ENCODE data around the gene KCTD18.

Gene KCTD18

GRCh38 chr2:200484934-200485333 lies 24.9 kb downstream of the KCTD18 start:
- no peak overlapping the region for H3K27ac ChIP-seq (ENCODE audit: low read length)
- H3K4me1 ChIP-seq (ENCODE audit: control insufficient read depth, low read depth, low read length) = peaks cover 11% of the 10 kb centered on the region
- no peaks in the 10 kb centered on the region for H3K36me3 ChIP-seq (ENCODE audit: control insufficient read depth, low read depth, low read length)
- no peak overlapping the region for H3K4me3 ChIP-seq (ENCODE audit: low read length)
- no peaks in the 10 kb centered on the region for H3K27me3 ChIP-seq (ENCODE audit: control insufficient read depth, insufficient read depth, low read length)
- H3K9me3 ChIP-seq (ENCODE audit: control insufficient read depth, low read depth, low read length) = no peaks in the 10 kb centered on the region
- H3K9ac ChIP-seq (ENCODE audit: low read length) = no peak overlapping the region

GRCh38 chr2:200483729-200484198 lies 26.1 kb downstream of the KCTD18 start:
- no peaks in the 10 kb centered on the region for H3K9me3 ChIP-seq (ENCODE audit: control insufficient read depth, low read depth, low read length)
- no peak overlapping the region for H3K27ac ChIP-seq (ENCODE audit: low read length)
- H3K27me3 ChIP-seq (ENCODE audit: control insufficient read depth, insufficient read depth, low read length) = no peaks in the 10 kb centered on the region
- no peak overlapping the region for H3K9ac ChIP-seq (ENCODE audit: low read length)
- no peak overlapping the region for H3K4me3 ChIP-seq (ENCODE audit: low read length)
- no peaks in the 10 kb centered on the region for H3K36me3 ChIP-seq (ENCODE audit: control insufficient read depth, low read depth, low read length)
- peaks cover 11% of the 10 kb centered on the region for H3K4me1 ChIP-seq (ENCODE audit: control insufficient read depth, low read depth, low read length)

- H3K4me1 ChIP-seq (ENCODE audit: control insufficient read depth, low read depth, low read length) = peaks cover 11% of the 10 kb centered on the region
- H3K4me3 ChIP-seq (ENCODE audit: low read length) = no peak overlapping the region
- no peaks in the 10 kb centered on the region for H3K27me3 ChIP-seq (ENCODE audit: control insufficient read depth, insufficient read depth, low read length)
- peaks cover 9% of the 10 kb centered on the region for H3K36me3 ChIP-seq (ENCODE audit: control insufficient read depth, low read depth, low read length)
- H3K9ac ChIP-seq (ENCODE audit: low read length) = no peak overlapping the region
- H3K27ac ChIP-seq (ENCODE audit: low read length) = no peak overlapping the region
- H3K9me3 ChIP-seq (ENCODE audit: control insufficient read depth, low read depth, low read length) = no peaks in the 10 kb centered on the region
Observed at GRCh38 chr2:200482194-200482593, 27.7 kb downstream of the KCTD18 start.

- Histone ChIP-seq H3K9me3 (ENCODE audit: control insufficient read depth, low read depth, low read length) (no peaks in the 10 kb centered on the region), H3K27me3 (ENCODE audit: control insufficient read depth, insufficient read depth, low read length) (no peaks in the 10 kb centered on the region), H3K27ac (ENCODE audit: low read length) (no peak overlapping the region), H3K9ac (ENCODE audit: low read length) (no peak overlapping the region), H3K4me1 (ENCODE audit: control insufficient read depth, low read depth, low read length) (peaks cover 18% of the 10 kb centered on the region), H3K4me3 (ENCODE audit: low read length) (no peak overlapping the region), H3K36me3 (ENCODE audit: control insufficient read depth, low read depth, low read length) (peaks cover 25% of the 10 kb centered on the region)
Observed at GRCh38 chr2:200479692-200480265, 30.1 kb downstream of the KCTD18 start.

GRCh38 chr2:200477667-200478131 lies 32.2 kb downstream of the KCTD18 start:
- H3K9me3 ChIP-seq (ENCODE audit: control insufficient read depth, low read depth, low read length) = no peaks in the 10 kb centered on the region
- no peaks in the 10 kb centered on the region for H3K27me3 ChIP-seq (ENCODE audit: control insufficient read depth, insufficient read depth, low read length)
- peaks cover 16% of the 10 kb centered on the region for H3K4me1 ChIP-seq (ENCODE audit: control insufficient read depth, low read depth, low read length)
- H3K4me3 ChIP-seq (ENCODE audit: low read length) = no peak overlapping the region
- H3K36me3 ChIP-seq (ENCODE audit: control insufficient read depth, low read depth, low read length) = peaks cover 35% of the 10 kb centered on the region
- H3K9ac ChIP-seq (ENCODE audit: low read length) = no peak overlapping the region
- no peak overlapping the region for H3K27ac ChIP-seq (ENCODE audit: low read length)

GRCh38 chr2:200476836-200477235 lies 33.0 kb downstream of the KCTD18 start:
- Histone ChIP-seq H3K27ac (ENCODE audit: low read length) (no peak overlapping the region), H3K4me1 (ENCODE audit: control insufficient read depth, low read depth, low read length) (peaks cover 16% of the 10 kb centered on the region), H3K9me3 (ENCODE audit: control insufficient read depth, low read depth, low read length) (no peaks in the 10 kb centered on the region), H3K36me3 (ENCODE audit: control insufficient read depth, low read depth, low read length) (peaks cover 36% of the 10 kb centered on the region), H3K4me3 (ENCODE audit: low read length) (no peak overlapping the region), H3K9ac (ENCODE audit: low read length) (no peak overlapping the region), H3K27me3 (ENCODE audit: control insufficient read depth, insufficient read depth, low read length) (no peaks in the 10 kb centered on the region)

- Histone ChIP-seq H3K9ac (ENCODE audit: low read length) (no peak overlapping the region), H3K4me1 (ENCODE audit: control insufficient read depth, low read depth, low read length) (peaks cover 11% of the 10 kb centered on the region), H3K9me3 (ENCODE audit: control insufficient read depth, low read depth, low read length) (no peaks in the 10 kb centered on the region), H3K27ac (ENCODE audit: low read length) (no peak overlapping the region), H3K27me3 (ENCODE audit: control insufficient read depth, insufficient read depth, low read length) (no peaks in the 10 kb centered on the region), H3K36me3 (ENCODE audit: control insufficient read depth, low read depth, low read length) (peaks cover 36% of the 10 kb centered on the region), H3K4me3 (ENCODE audit: low read length) (no peak overlapping the region)
Observed at GRCh38 chr2:200475795-200476194, 34.1 kb downstream of the KCTD18 start.

- Histone ChIP-seq H3K4me3 (ENCODE audit: low read length) (no peak overlapping the region), H3K9ac (ENCODE audit: low read length) (no peak overlapping the region), H3K4me1 (ENCODE audit: control insufficient read depth, low read depth, low read length) (peaks cover 7% of the 10 kb centered on the region), H3K27ac (ENCODE audit: low read length) (no peak overlapping the region), H3K27me3 (ENCODE audit: control insufficient read depth, insufficient read depth, low read length) (no peaks in the 10 kb centered on the region), H3K9me3 (ENCODE audit: control insufficient read depth, low read depth, low read length) (no peaks in the 10 kb centered on the region), H3K36me3 (ENCODE audit: control insufficient read depth, low read depth, low read length) (peaks cover 52% of the 10 kb centered on the region)
Observed at GRCh38 chr2:200472853-200473464, 36.9 kb downstream of the KCTD18 start.

- peaks cover 58% of the 10 kb centered on the region for H3K36me3 ChIP-seq (ENCODE audit: control insufficient read depth, low read depth, low read length)
- no peak overlapping the region for H3K27ac ChIP-seq (ENCODE audit: low read length)
Observed at GRCh38 chr2:200471928-200472645, 37.8 kb downstream of the KCTD18 start.

GRCh38 chr2:200471324-200471848 lies 38.5 kb downstream of the KCTD18 start:
- Histone ChIP-seq H3K27ac (ENCODE audit: low read length) (no peak overlapping the region), H3K4me3 (ENCODE audit: low read length) (no peak overlapping the region), H3K9me3 (ENCODE audit: control insufficient read depth, low read depth, low read length) (no peaks in the 10 kb centered on the region), H3K36me3 (ENCODE audit: control insufficient read depth, low read depth, low read length) (peaks cover 56% of the 10 kb centered on the region), H3K9ac (ENCODE audit: low read length) (no peak overlapping the region), H3K4me1 (ENCODE audit: control insufficient read depth, low read depth, low read length) (peaks cover 3% of the 10 kb centered on the region), H3K27me3 (ENCODE audit: control insufficient read depth, insufficient read depth, low read length) (no peaks in the 10 kb centered on the region)

More at GRCh38 chr2:200471928-200472645, 37.8 kb downstream of the KCTD18 start:
- no peaks in the 10 kb centered on the region for H3K27me3 ChIP-seq (ENCODE audit: control insufficient read depth, insufficient read depth, low read length)
- no peaks in the 10 kb centered on the region for H3K9me3 ChIP-seq (ENCODE audit: control insufficient read depth, low read depth, low read length)
- peaks cover 7% of the 10 kb centered on the region for H3K4me1 ChIP-seq (ENCODE audit: control insufficient read depth, low read depth, low read length)
- no peak overlapping the region for H3K4me3 ChIP-seq (ENCODE audit: low read length)
- no peak overlapping the region for H3K9ac ChIP-seq (ENCODE audit: low read length)

GRCh38 chr2:200470230-200470629 lies 39.6 kb downstream of the KCTD18 start:
- H3K27me3 ChIP-seq (ENCODE audit: control insufficient read depth, insufficient read depth, low read length) = no peaks in the 10 kb centered on the region
- peaks cover 50% of the 10 kb centered on the region for H3K36me3 ChIP-seq (ENCODE audit: control insufficient read depth, low read depth, low read length)
- H3K9me3 ChIP-seq (ENCODE audit: control insufficient read depth, low read depth, low read length) = no peaks in the 10 kb centered on the region
- H3K27ac ChIP-seq (ENCODE audit: low read length) = no peak overlapping the region
- no peak overlapping the region for H3K4me3 ChIP-seq (ENCODE audit: low read length)
- no peak overlapping the region for H3K9ac ChIP-seq (ENCODE audit: low read length)
- no peaks in the 10 kb centered on the region for H3K4me1 ChIP-seq (ENCODE audit: control insufficient read depth, low read depth, low read length)

Data from iPS-18a (cell line).